WTC11 (cell line): ENCODE data around the gene IL1RN. TPM values are rescaled to one million over a fixed set of nuclear protein-coding genes. Genes with fewer than 3 reads are reported as not detected.

Source experiments
- ATAC-seq: fragments of 200-7000 bp; cut with Tn5 transposase; 2 replicates; pipeline ENCODE4 v1.10.0; 2021; ENCODE audit warnings: mild to moderate bottlenecking, moderate library complexity
- CTCF ChIA-PET: fragments of 300-600 bp; sonication (Branson Sonifier 250); formaldehyde crosslinking; loops from one replicate; lab custom pipeline; 2021; ENCODE audit warnings: antibody characterized with exemption; lab: Charles Lee
- POLR2A ChIA-PET: fragments of 350-600 bp; sonication (Branson Sonifier 250); formaldehyde crosslinking; loops from one replicate; lab custom pipeline; 2021; ENCODE audit warnings: antibody characterized with exemption; lab: Charles Lee
- DNase-seq: peaks from one replicate; pipeline ENCODE4 v3.0.0; 2021; ENCODE audit warnings: low spot score
- H3K27ac Mint-ChIP-seq: 2 replicates; pipeline ENCODE4 v1.8.0; 2021; ENCODE audit warnings: mixed read lengths
- H3K27me3 Mint-ChIP-seq: 2 replicates; pipeline ENCODE4 v1.8.0; 2021; ENCODE audit warnings: low read depth, mild to moderate bottlenecking, moderate library complexity, mixed read lengths
- H3K36me3 Mint-ChIP-seq: 2 replicates; pipeline ENCODE4 v1.8.0; 2021; ENCODE audit warnings: mixed read lengths
- H3K4me1 Mint-ChIP-seq: 2 replicates; pipeline ENCODE4 v1.8.0; 2022; ENCODE audit warnings: mixed read lengths
- H3K4me3 Mint-ChIP-seq: 2 replicates; pipeline ENCODE4 v1.8.0; 2021; ENCODE audit warnings: mild to moderate bottlenecking, moderate library complexity, mixed read lengths
- H3K9me3 Mint-ChIP-seq: 2 replicates; pipeline ENCODE4 v1.8.0; 2021; ENCODE audit warnings: mixed read lengths
- ARID4B ChIP-seq: sonication (generic); formaldehyde crosslinking; IDR thresholded peaks from 2 replicates; pipeline ENCODE4 v1.8.0; 2023; ENCODE audit warnings: missing genetic modification reagents, mild to moderate bottlenecking, borderline replicate concordance
- ATF2 ChIP-seq: sonication (generic); formaldehyde crosslinking; IDR thresholded peaks from 2 replicates; pipeline ENCODE4 v1.8.1; 2022; ENCODE audit warnings: low read depth, missing genetic modification reagents, borderline replicate concordance
- CDX4 ChIP-seq: fragments of 250-450 bp; sonication (Bioruptor Pico); IDR thresholded peaks from 2 replicates; pipeline ENCODE4 v1.9.0; 2021; ENCODE audit warnings: moderate library complexity, mild to moderate bottlenecking, inconsistent platforms, borderline replicate concordance
- CREB1 ChIP-seq: sonication (generic); formaldehyde crosslinking; IDR thresholded peaks from 2 replicates; pipeline ENCODE4 v1.8.0; 2023; ENCODE audit warnings: mild to moderate bottlenecking, missing genetic modification reagents
- E2F1 ChIP-seq: sonication (generic); formaldehyde crosslinking; IDR thresholded peaks from 2 replicates; pipeline ENCODE4 v1.8.0; 2022; ENCODE audit warnings: mild to moderate bottlenecking, missing genetic modification reagents
- ERG ChIP-seq: fragments of 250-450 bp; sonication (Bioruptor Pico); IDR thresholded peaks from 2 replicates; pipeline ENCODE4 v1.8.0; 2021; ENCODE audit warnings: mild to moderate bottlenecking
- FOXP1 ChIP-seq: sonication (generic); formaldehyde crosslinking; IDR thresholded peaks from 2 replicates; pipeline ENCODE4 v1.8.0; 2022; ENCODE audit warnings: missing genetic modification reagents, mild to moderate bottlenecking, moderate library complexity, borderline replicate concordance
- JAZF1 ChIP-seq: fragments of 250-450 bp; sonication (Bioruptor Pico); IDR thresholded peaks from 2 replicates; pipeline ENCODE4 v1.9.0; 2021; ENCODE audit warnings: moderate library complexity, mild to moderate bottlenecking, inconsistent platforms
- NFE2L1 ChIP-seq: sonication (generic); formaldehyde crosslinking; IDR thresholded peaks from 2 replicates; pipeline ENCODE4 v1.8.1; 2023; ENCODE audit warnings: missing genetic modification reagents
- PRRX2 ChIP-seq: fragments of 250-450 bp; sonication (Bioruptor Pico); IDR thresholded peaks from 2 replicates; pipeline ENCODE4 v1.8.0; 2021; ENCODE audit warnings: mild to moderate bottlenecking
- SOX15 ChIP-seq: fragments of 250-450 bp; sonication (Bioruptor Pico); IDR thresholded peaks from 2 replicates; pipeline ENCODE4 v1.9.0; 2021; ENCODE audit warnings: mild to moderate bottlenecking
- STAT6 ChIP-seq: sonication (generic); formaldehyde crosslinking; conservative IDR thresholded peaks from 2 replicates; pipeline ENCODE4 v1.8.1; 2023; ENCODE audit warnings: mild to moderate bottlenecking, low read depth, missing genetic modification reagents, moderate library complexity
- USF1 ChIP-seq: sonication (generic); formaldehyde crosslinking; IDR thresholded peaks from 2 replicates; pipeline ENCODE4 v1.8.0; 2022; ENCODE audit warnings: mild to moderate bottlenecking, missing genetic modification reagents
- ZBTB43 ChIP-seq: sonication (generic); formaldehyde crosslinking; IDR thresholded peaks from 2 replicates; pipeline ENCODE4 v1.8.1; 2023; ENCODE audit warnings: mild to moderate bottlenecking, missing genetic modification reagents
- ZNF263 ChIP-seq: sonication (generic); formaldehyde crosslinking; IDR thresholded peaks from 2 replicates; pipeline ENCODE4 v1.8.1; 2022; ENCODE audit warnings: low read depth, mild to moderate bottlenecking, moderate library complexity, missing genetic modification reagents
- ZNF416 ChIP-seq: fragments of 250-450 bp; sonication (Bioruptor Pico); IDR thresholded peaks from 2 replicates; pipeline ENCODE4 v1.9.0; 2021; ENCODE audit warnings: mild to moderate bottlenecking, inconsistent platforms
- ZSCAN18 ChIP-seq: fragments of 250-450 bp; sonication (Bioruptor Pico); IDR thresholded peaks from 2 replicates; pipeline ENCODE4 v2.1.2; 2022; ENCODE audit warnings: mild to moderate bottlenecking, moderate library complexity
- total RNA-seq: library from RNA; stranded (reverse); gene quantifications from 3 replicates; pipeline ENCODE4 v1.2.3, GENCODE V29; 2021

Gene IL1RN
- total RNA-seq, 1 experiment from 2014 or later: not detected

- DNase-seq (no peak), ATAC-seq (no peak)
- Mint-ChIP-seq H3K4me3 (no peak overlapping the region), H3K27ac (no peak overlapping the region), H3K36me3 (no peaks in the 10 kb centered on the region; the same call in 1 of the 2 replicates), H3K4me1 (no peaks in the 10 kb centered on the region), H3K9me3 (peaks cover 38% of the 10 kb centered on the region), H3K27me3 (peaks cover 11% of the 10 kb centered on the region)
- CTCF ChIA-PET: interaction anchor here (1.1 kb wide), 1 partner anchor 22 kb away, joined by 3 read pairs; no protein-coding TSS in a partner anchor
- TF ChIP-seq USF1 (CRISPR knock-in tag): no peak
- TF ChIP-seq SOX15 (CRISPR knock-in tag): no peak
- no peak for TF ChIP-seq ZNF416
- no peak for TF ChIP-seq NFE2L1
- TF ChIP-seq ATF2 (CRISPR knock-in tag): no peak
- no peak for TF ChIP-seq ARID4B (CRISPR knock-in tag)
- TF ChIP-seq, all 79 proteins: peak for 0
- POLR2A ChIA-PET: no interaction called here
Observed at GRCh38 chr2:113102133-113102532, 25.3 kb upstream of the IL1RN start.

- CTCF ChIA-PET: no interaction called here
- Mint-ChIP-seq H3K27ac (no peak overlapping the region), H3K4me1 (no peaks in the 10 kb centered on the region), H3K4me3 (no peak overlapping the region), H3K36me3 (no peaks in the 10 kb centered on the region; the same call in 1 of the 2 replicates), H3K27me3 (peaks cover 8% of the 10 kb centered on the region), H3K9me3 (peaks cover 27% of the 10 kb centered on the region)
- no peak for TF ChIP-seq JAZF1
- no peak for TF ChIP-seq PRRX2 (CRISPR knock-in tag)
- no peak for TF ChIP-seq CREB1 (CRISPR knock-in tag)
- no peak for TF ChIP-seq ZSCAN18 (CRISPR knock-in tag)
- TF ChIP-seq CDX4 (CRISPR knock-in tag): no peak
- TF ChIP-seq ZNF263 (CRISPR knock-in tag): no peak
- no peak for TF ChIP-seq STAT6 (CRISPR knock-in tag)
- no peak for TF ChIP-seq FOXP1 (CRISPR knock-in tag)
- no peak for TF ChIP-seq ERG (CRISPR knock-in tag)
- no peak for TF ChIP-seq ZBTB43
- TF ChIP-seq E2F1: no peak
- DNase-seq: no peak
- ATAC-seq: no peak
- POLR2A ChIA-PET: no interaction called here
Observed at GRCh38 chr2:113103277-113103676, 24.1 kb upstream of the IL1RN start.
